Endodermal cell (in vitro differentiated cells): Measurements from ENCODE around the gene LRP4. TPM values are rescaled to one million over a fixed set of nuclear protein-coding genes. Genes with fewer than 3 reads are reported as not detected.

Experiments
- DNase-seq: peaks from one replicate; pipeline ENCODE4 v3.0.0-alpha.2; 2017
- H3K27ac ChIP-seq: 2 replicates; pipeline ENCODE4 v1.5.1; 2013; ENCODE audit warnings: mild to moderate bottlenecking, low read depth, low read length, moderate library complexity
- H3K27me3 ChIP-seq: 2 replicates; pipeline ENCODE4 v1.6.1; 2013; ENCODE audit warnings: mild to moderate bottlenecking, low read length, moderate library complexity; ENCODE audit not compliant: insufficient read depth, control insufficient read depth, poor library complexity, severe bottlenecking
- H3K36me3 ChIP-seq: 2 replicates; pipeline ENCODE4 v1.7.0; 2013; ENCODE audit warnings: mild to moderate bottlenecking, low read length, moderate library complexity; ENCODE audit not compliant: control insufficient read depth, insufficient read depth
- H3K4me1 ChIP-seq: one replicate; pipeline ENCODE4 v1.7.0; 2013; ENCODE audit warnings: low read length; ENCODE audit not compliant: control insufficient read depth, insufficient read depth
- H3K4me3 ChIP-seq: 2 replicates; pipeline ENCODE4 v1.5.1; 2013; ENCODE audit warnings: mild to moderate bottlenecking, low read length, moderate library complexity
- H3K9ac ChIP-seq: 2 replicates; pipeline ENCODE4 v1.6.1; 2013; ENCODE audit warnings: mild to moderate bottlenecking, low read length, moderate library complexity; ENCODE audit not compliant: poor library complexity, severe bottlenecking; ENCODE audit errors: extremely low read depth
- H3K9me3 ChIP-seq: 2 replicates; pipeline ENCODE4 v1.6.1; 2013; ENCODE audit warnings: mild to moderate bottlenecking, low read length, moderate library complexity; ENCODE audit not compliant: control insufficient read depth
- H3K27ac Mint-ChIP-seq: 2 replicates; pipeline ENCODE4 v1.8.0; 2020; ENCODE audit warnings: mixed read lengths
- H3K27me3 Mint-ChIP-seq: 2 replicates; pipeline ENCODE4 v1.8.0; 2021; ENCODE audit warnings: mild to moderate bottlenecking, mixed read lengths; ENCODE audit not compliant: insufficient read depth
- H3K36me3 Mint-ChIP-seq: 2 replicates; pipeline ENCODE4 v1.8.0; 2020; ENCODE audit warnings: low read depth, mixed read lengths
- H3K4me1 Mint-ChIP-seq: 2 replicates; pipeline ENCODE4 v1.8.0; 2020; ENCODE audit warnings: mixed read lengths
- H3K4me3 Mint-ChIP-seq: 2 replicates; pipeline ENCODE4 v1.8.0; 2020; ENCODE audit warnings: mild to moderate bottlenecking, moderate library complexity, mixed read lengths
- H3K9me3 Mint-ChIP-seq: 2 replicates; pipeline ENCODE4 v1.8.0; 2020; ENCODE audit warnings: mild to moderate bottlenecking, mixed read lengths
- CTCF ChIP-seq: fragments of 200-600 bp; sonication (generic); conservative IDR thresholded peaks from 2 replicates; pipeline ENCODE4 v1.5.0; 2021; ENCODE audit warnings: antibody characterized with exemption, mild to moderate bottlenecking
- WGBS, 2 experiments: methylation state at CpG; one replicate each; pipeline versions ENCODE4 v1.1.5 to v1.1.7; 2013; ENCODE audit warnings: missing lambda C conversion rate in 2 of 2, mixed read lengths in 1 of 2; ENCODE audit not compliant: insufficient coverage in 1 of 2, insufficient read length in 1 of 2; 5-methylcytosine and 5-hydroxymethylcytosine counted together
- total RNA-seq, 2 donors: library from RNA; stranded (reverse); fragmentation: NEBNext Ultra II Directional in 1 of 2; extraction: Animal tissue kit (Norgen Biotek cat#: 25700) in 1 of 2; gene quantifications; 2 replicates in 1 of 2; 3 replicates in 1 of 2; pipeline ENCODE4 v1.2.1, GENCODE V29; 2021

The LRP4 gene
- total RNA-seq, 2 donors from 2014 or later: 12.6 to 13.6 TPM

- Histone ChIP-seq H3K9me3 (no peaks in the 10 kb centered on the region), H3K36me3 (peaks cover 31% of the 10 kb centered on the region), H3K4me3 (no peak overlapping the region), H3K27ac (no peak overlapping the region), H3K9ac (no peak overlapping the region), H3K4me1 (no peaks in the 10 kb centered on the region), H3K27me3 (no peaks in the 10 kb centered on the region)
- peaks cover 7% of the 10 kb centered on the region for H3K36me3 Mint-ChIP-seq
- H3K9me3 Mint-ChIP-seq: no peaks in the 10 kb centered on the region
- TF ChIP-seq CTCF: no peak
- H3K4me1 Mint-ChIP-seq: peaks cover 9% of the 10 kb centered on the region
- no peak overlapping the region for H3K4me3 Mint-ChIP-seq
- H3K27me3 Mint-ChIP-seq: no peaks in the 10 kb centered on the region
- DNase-seq: no peak
- H3K27ac Mint-ChIP-seq: no peak overlapping the region
Measured at GRCh38 chr11:46840116-46840515, 78.2 kb downstream of the LRP4 start.

- TF ChIP-seq CTCF: no peak
- Mint-ChIP-seq H3K27ac (no peak overlapping the region), H3K27me3 (no peaks in the 10 kb centered on the region), H3K4me3 (no peak overlapping the region), H3K36me3 (peaks cover 7% of the 10 kb centered on the region), H3K4me1 (peaks cover 3% of the 10 kb centered on the region), H3K9me3 (no peaks in the 10 kb centered on the region)
- H3K27me3 ChIP-seq: no peaks in the 10 kb centered on the region
- H3K27ac ChIP-seq: no peak overlapping the region
- no peak for DNase-seq
- no peaks in the 10 kb centered on the region for H3K4me1 ChIP-seq
- 93 to 100% methylated on average over 1 to 5 of the region's 6 CpGs for WGBS, 2 experiments
- no peak overlapping the region for H3K4me3 ChIP-seq
- H3K9me3 ChIP-seq: no peaks in the 10 kb centered on the region
- H3K36me3 ChIP-seq: peaks cover 31% of the 10 kb centered on the region
- H3K9ac ChIP-seq: no peak overlapping the region
Measured at GRCh38 chr11:46838501-46838900, 79.8 kb downstream of the LRP4 start.

GRCh38 chr11:46837860-46838259, 80.5 kb downstream of the LRP4 start:
- Mint-ChIP-seq H3K27ac (no peak overlapping the region), H3K4me3 (no peak overlapping the region), H3K36me3 (peaks cover 10% of the 10 kb centered on the region), H3K27me3 (no peaks in the 10 kb centered on the region), H3K4me1 (peaks cover 3% of the 10 kb centered on the region), H3K9me3 (no peaks in the 10 kb centered on the region)
- Histone ChIP-seq H3K36me3 (peaks cover 27% of the 10 kb centered on the region), H3K9ac (no peak overlapping the region), H3K27ac (no peak overlapping the region), H3K4me1 (no peaks in the 10 kb centered on the region), H3K27me3 (no peaks in the 10 kb centered on the region), H3K4me3 (no peak overlapping the region), H3K9me3 (no peaks in the 10 kb centered on the region)
- TF ChIP-seq CTCF: no peak
- DNase-seq: no peak
